ENCODE data around the gene VSTM1. TPM values are rescaled to one million over a fixed set of nuclear protein-coding genes. Genes with fewer than 3 reads are reported as not detected.
"Not testable (repeated sequence)": the region's sequence is repeated elsewhere in the genome, so short reads cannot be mapped to it uniquely, and the experiment has no call there.

Gene VSTM1
- polyA plus RNA-seq, 1 experiment: not detected

- Histone ChIP-seq H3K4me3 (ENCODE audit: low read depth, low read length) (no peak overlapping the region), H3K36me3 (ENCODE audit: control insufficient read depth, insufficient read depth, low read length) (peaks cover 26% of the 10 kb centered on the region), H3K27me3 (ENCODE audit: control insufficient read depth, insufficient read depth, low read length) (no peaks in the 10 kb centered on the region)
- DNase-seq (ENCODE audit: low read depth): no peak
- TF ChIP-seq CTCF (IDR thresholded peaks at IDR 0.05; ENCODE audit: insufficient read depth, low read depth, low read length): no peak
- ChIA-PET POLR2A (no interaction called here), CTCF (no interaction called here)
Measured at GRCh38 chr19:54105796-54106195, 42.1 kb upstream of the VSTM1 start.

GRCh38 chr19:54104998-54105715 is 41.5 kb upstream of the VSTM1 start:
- CTCF ChIA-PET: no interaction called here

GRCh38 chr19:54102421-54103169 is 38.9 kb upstream of the VSTM1 start, which contains the start of gene NDUFA3:
NDUFA3 (plus strand) TSS chr19:54102855; CDS start chr19:54102879, 24 bp downstream.
- no peaks in the 10 kb centered on the region for H3K27me3 ChIP-seq (ENCODE audit: control insufficient read depth, insufficient read depth, low read length)
- peak; percentile 86 for DNase-seq (ENCODE audit: low read depth)
- ChIA-PET POLR2A (no interaction called here), CTCF (no interaction called here)
- TF ChIP-seq CTCF (IDR thresholded peaks at IDR 0.05; ENCODE audit: insufficient read depth, low read depth, low read length): no peak
- H3K4me3 ChIP-seq (ENCODE audit: low read depth, low read length): peak within 1 kb of the TSS; percentile 76
- peaks cover 8% of the 10 kb centered on the region for H3K36me3 ChIP-seq (ENCODE audit: control insufficient read depth, insufficient read depth, low read length)

More at GRCh38 chr19:54104998-54105715, 41.5 kb upstream of the VSTM1 start:
- no peak overlapping the region for H3K4me3 ChIP-seq (ENCODE audit: low read depth, low read length)
- no peaks in the 10 kb centered on the region for H3K27me3 ChIP-seq (ENCODE audit: control insufficient read depth, insufficient read depth, low read length)
- TF ChIP-seq CTCF (IDR thresholded peaks at IDR 0.05; ENCODE audit: insufficient read depth, low read depth, low read length): no peak
- POLR2A ChIA-PET: no interaction called here
- DNase-seq (ENCODE audit: low read depth): no peak
- peaks cover 24% of the 10 kb centered on the region for H3K36me3 ChIP-seq (ENCODE audit: control insufficient read depth, insufficient read depth, low read length)

- Histone ChIP-seq H3K4me3 (ENCODE audit: low read depth, low read length) (no peak within 1 kb of the TSS), H3K27me3 (ENCODE audit: control insufficient read depth, insufficient read depth, low read length) (no peaks in the 10 kb centered on the region), H3K36me3 (ENCODE audit: control insufficient read depth, insufficient read depth, low read length) (no peaks in the 10 kb centered on the region; the same call in none of the 2 replicates)
- DNase-seq (ENCODE audit: low read depth): no peak
- no peak for TF ChIP-seq CTCF (IDR thresholded peaks at IDR 0.05; ENCODE audit: insufficient read depth, low read depth, low read length)
- ChIA-PET POLR2A (no interaction called here), CTCF (no interaction called here)
Measured at GRCh38 chr19:54100561-54100960, 36.9 kb upstream of the VSTM1 start, which contains the start of gene OSCAR. OSCAR (minus strand) TSS chr19:54100803; CDS start chr19:54100792, 11 bp downstream.

GRCh38 chr19:54099903-54100255 is 36.2 kb upstream of the VSTM1 start:
- H3K4me3 ChIP-seq (ENCODE audit: low read depth, low read length); DNase-seq (ENCODE audit: low read depth); H3K27me3 ChIP-seq (ENCODE audit: control insufficient read depth, insufficient read depth, low read length); CTCF ChIA-PET; POLR2A ChIA-PET; H3K36me3 ChIP-seq (ENCODE audit: control insufficient read depth, insufficient read depth, low read length): not testable (repeated sequence)
